Prostate gland (tissue), 2 donors: ENCODE measurements around the gene LRRC66.

ENCODE experiments used
- POLR2A ChIP-seq: fragments of 450-650 bp; IDR thresholded peaks from one replicate; pipeline ENCODE4 v1.6.1; 2016; ENCODE audit warnings: antibody characterized with exemption, mild to moderate bottlenecking
- TF ChIP-seq, protein P1 (sequence below), 4 experiments: fragments of 200-600 bp in 2 of 4; fragments of 450-650 bp in 2 of 4; sonication (generic) in 2 of 4; IDR thresholded peaks; 1 replicate in 3 of 4; 2 replicates in 1 of 4; pipeline ENCODE4 v1.5.1; 2016 to 2019; ENCODE audit warnings: antibody characterized with exemption in 4 of 4, mild to moderate bottlenecking in 2 of 4, moderate library complexity in 2 of 4

DNA sequence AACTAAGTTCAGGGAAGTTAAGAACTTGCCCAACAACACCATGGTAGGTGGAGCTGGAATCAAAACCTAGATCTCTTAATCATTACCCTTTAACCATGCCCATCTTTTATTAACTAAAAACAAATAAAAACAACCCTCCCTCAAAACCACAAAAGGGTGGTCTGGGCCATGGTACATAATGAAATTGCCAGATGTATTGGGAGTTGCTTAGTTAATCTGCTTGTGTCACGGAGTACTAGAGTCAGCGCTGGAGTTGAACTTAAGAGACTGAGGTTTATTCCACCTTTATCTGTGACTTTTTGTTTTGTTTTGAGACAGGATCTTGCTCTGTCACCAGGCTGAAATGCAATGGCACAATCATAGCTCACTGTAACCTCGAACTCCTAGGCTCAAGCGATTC lies 13.3 kb downstream of the LRRC66 start:
- TF ChIP-seq, protein P1, sequence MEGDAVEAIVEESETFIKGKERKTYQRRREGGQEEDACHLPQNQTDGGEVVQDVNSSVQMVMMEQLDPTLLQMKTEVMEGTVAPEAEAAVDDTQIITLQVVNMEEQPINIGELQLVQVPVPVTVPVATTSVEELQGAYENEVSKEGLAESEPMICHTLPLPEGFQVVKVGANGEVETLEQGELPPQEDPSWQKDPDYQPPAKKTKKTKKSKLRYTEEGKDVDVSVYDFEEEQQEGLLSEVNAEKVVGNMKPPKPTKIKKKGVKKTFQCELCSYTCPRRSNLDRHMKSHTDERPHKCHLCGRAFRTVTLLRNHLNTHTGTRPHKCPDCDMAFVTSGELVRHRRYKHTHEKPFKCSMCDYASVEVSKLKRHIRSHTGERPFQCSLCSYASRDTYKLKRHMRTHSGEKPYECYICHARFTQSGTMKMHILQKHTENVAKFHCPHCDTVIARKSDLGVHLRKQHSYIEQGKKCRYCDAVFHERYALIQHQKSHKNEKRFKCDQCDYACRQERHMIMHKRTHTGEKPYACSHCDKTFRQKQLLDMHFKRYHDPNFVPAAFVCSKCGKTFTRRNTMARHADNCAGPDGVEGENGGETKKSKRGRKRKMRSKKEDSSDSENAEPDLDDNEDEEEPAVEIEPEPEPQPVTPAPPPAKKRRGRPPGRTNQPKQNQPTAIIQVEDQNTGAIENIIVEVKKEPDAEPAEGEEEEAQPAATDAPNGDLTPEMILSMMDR (IDR thresholded peaks at IDR 0.05): no peak
- no peak for TF ChIP-seq POLR2A
